Transverse colon (tissue), 4 donors: ENCODE results near the gene GTF2F2. TPM values are rescaled to one million over a fixed set of nuclear protein-coding genes. Genes with fewer than 3 reads are reported as not detected.

Experiments
- DNase-seq: peaks from one replicate; pipeline ENCODE4 v3.0.0-alpha.2; 2019
- H3K27ac ChIP-seq, 4 donors: fragments of 200-600 bp; sonication (generic); 2 replicates each; pipeline ENCODE4 v1.5.1; 2016 to 2018; ENCODE audit warnings: inconsistent platforms in 4 of 4
- H3K27me3 ChIP-seq: fragments of 200-600 bp; sonication (generic); 2 replicates; pipeline ENCODE4 v1.5.1; 2017; ENCODE audit warnings: inconsistent platforms
- H3K36me3 ChIP-seq, 4 donors: fragments of 200-600 bp; sonication (generic); 2 replicates each; pipeline ENCODE4 v1.5.1; 2017 to 2019; ENCODE audit warnings: inconsistent platforms in 4 of 4
- H3K4me1 ChIP-seq, 4 donors: fragments of 200-600 bp; sonication (generic); 2 replicates each; pipeline ENCODE4 v1.5.1; 2017 to 2020; ENCODE audit warnings: inconsistent platforms in 4 of 4
- H3K4me3 ChIP-seq, 4 donors: fragments of 200-600 bp; sonication (generic); 1 replicate in 1 of 4; 2 replicates in 3 of 4; pipeline versions ENCODE4 v1.5.1 to v1.6.1; 2017 to 2019; ENCODE audit warnings: inconsistent platforms in 4 of 4
- H3K9me3 ChIP-seq, 2 donors: fragments of 200-600 bp; sonication (generic); 2 replicates each; pipeline ENCODE4 v1.5.1; 2017 to 2019; ENCODE audit warnings: inconsistent platforms in 2 of 2
- CTCF ChIP-seq, 5 experiments: fragments of 200-600 bp in 3 of 5; fragments of 450-650 bp in 2 of 5; sonication (generic) in 3 of 5; IDR thresholded peaks; 1 replicate in 2 of 5; 2 replicates in 3 of 5; pipeline ENCODE4 v1.5.1; 2016 to 2017; ENCODE audit warnings: antibody characterized with exemption in 5 of 5, inconsistent platforms in 3 of 5, mild to moderate bottlenecking in 2 of 5, moderate library complexity in 1 of 5
- EP300 ChIP-seq: sonication (generic); formaldehyde crosslinking; IDR thresholded peaks from one replicate; pipeline ENCODE4 v1.6.1; 2017; ENCODE audit warnings: antibody characterized with exemption, low read depth
- POLR2A ChIP-seq: fragments of 450-650 bp; IDR thresholded peaks from one replicate; pipeline ENCODE4 v1.6.1; 2016; ENCODE audit warnings: antibody characterized with exemption, mild to moderate bottlenecking, moderate library complexity
- POLR2AphosphoS5 ChIP-seq, 3 donors: sonication (generic); formaldehyde crosslinking; IDR thresholded peaks; one replicate each; pipeline ENCODE4 v1.6.1; 2016; ENCODE audit warnings: antibody characterized with exemption in 3 of 3
- WGBS, 2 donors: methylation state at CpG; one replicate each; pipeline ENCODE4 v1.1.5; 2018; ENCODE audit warnings: low coverage in 1 of 2; 5-methylcytosine and 5-hydroxymethylcytosine counted together
- in situ Hi-C, 4 donors: fragments of 200-750 bp; cut with MboI; loops; one replicate each; pipeline versions ENCODE4 v1.15.0 to v1.15.1; 2017; ENCODE audit warnings: low sequenced_read_pairs in 3 of 4, low pct_ligation_motif_present in 1 of 4, low pct_unique_long_range_greater_than_20kb in 1 of 4
- intact Hi-C: fragments of 100-400 bp; cut with DNase I; formaldehyde crosslinking; loops from one replicate; pipeline ENCODE4 v1.15.1; 2023; ENCODE audit warnings: low total_unique reads
- total RNA-seq, 4 donors: library from RNA; depleted of rRNA; stranded (reverse); fragments of >200 nt; gene quantifications; one replicate each; pipeline ENCODE4 v1.1.0, GENCODE V29; 2016

Gene GTF2F2
- total RNA-seq, 4 donors from 2014 or later = 6.8 to 23.8 (median 13.5) TPM

- peaks cover 0 to 9% (median 0%) of the 10 kb centered on the region in 4 donors for H3K36me3 ChIP-seq
- H3K9me3 ChIP-seq = no peaks in the 10 kb centered on the region
- H3K27me3 ChIP-seq = no peaks in the 10 kb centered on the region
- WGBS, 2 donors = 38% methylated on average over 4 to 7 of the region's 7 CpGs
- intact Hi-C loops = loop anchor here (10.0 kb wide), 1 partner anchor 86 kb away; no protein-coding TSS in a partner anchor
- peak; percentile 83 for DNase-seq
- no peak overlapping the region for H3K4me3 ChIP-seq
- H3K27ac ChIP-seq = no peak overlapping the region
- peaks cover 0 to 15% (median 2%) of the 10 kb centered on the region in 4 donors for H3K4me1 ChIP-seq
- TF ChIP-seq POLR2AphosphoS5 (IDR thresholded peaks at IDR 0.05) = peak in 1 of 3 donors; percentile 24
- no peak for TF ChIP-seq POLR2A
- no peak for TF ChIP-seq EP300
- TF ChIP-seq CTCF (IDR thresholded peaks at IDR 0.05) = peak; percentile 66 to 81 (median 74)
- in situ Hi-C loops = loop anchor here in 1 of 4 donors (10.0 kb wide), 1 partner anchor 236 kb away; no protein-coding TSS in a partner anchor
Measured at GRCh38 chr13:45280751-45281634, 160.7 kb downstream of the GTF2F2 start.

- H3K36me3 ChIP-seq = peaks cover 0 to 9% (median 0%) of the 10 kb centered on the region in 4 donors
- 75 to 81% methylated on average over 3 of the region's 3 CpGs for WGBS, 2 donors
- H3K4me1 ChIP-seq = peaks cover 0 to 15% (median 2%) of the 10 kb centered on the region in 4 donors
- in situ Hi-C loops = loop anchor here in 1 of 4 donors (10.0 kb wide), 1 partner anchor 238 kb away; no protein-coding TSS in a partner anchor
- TF ChIP-seq CTCF (IDR thresholded peaks at IDR 0.05) = no peak
- no peak for TF ChIP-seq EP300
- TF ChIP-seq POLR2A = no peak
- TF ChIP-seq POLR2AphosphoS5 (IDR thresholded peaks at IDR 0.05) = no peak
- intact Hi-C loops = loop anchor here (10.0 kb wide), 1 partner anchor 88 kb away; no protein-coding TSS in a partner anchor
- no peak for DNase-seq
- no peaks in the 10 kb centered on the region for H3K27me3 ChIP-seq
- no peaks in the 10 kb centered on the region for H3K9me3 ChIP-seq
- H3K4me3 ChIP-seq = no peak overlapping the region
- no peak overlapping the region for H3K27ac ChIP-seq
Measured at GRCh38 chr13:45282994-45283393, 162.7 kb downstream of the GTF2F2 start.

- Histone ChIP-seq H3K4me3 (no peak overlapping the region), H3K9me3 (no peaks in the 10 kb centered on the region), H3K27ac (no peak overlapping the region), H3K4me1 (no peaks in the 10 kb centered on the region), H3K27me3 (no peaks in the 10 kb centered on the region), H3K36me3 (no peaks in the 10 kb centered on the region)
- in situ Hi-C loops (loop anchor here in 1 of 4 donors (10.0 kb wide), 1 partner anchor 245 kb away; no protein-coding TSS in a partner anchor), intact Hi-C loops (loop anchor here (10.0 kb wide), 1 partner anchor 95 kb away; no protein-coding TSS in a partner anchor)
- DNase-seq = no peak
- TF ChIP-seq POLR2AphosphoS5 (IDR thresholded peaks at IDR 0.05) = no peak
- no peak for TF ChIP-seq POLR2A
- no peak for TF ChIP-seq EP300
- no peak for TF ChIP-seq CTCF (IDR thresholded peaks at IDR 0.05)
- WGBS, 2 donors = 83 to 93% methylated on average over 3 of the region's 3 CpGs
Measured at GRCh38 chr13:45289936-45290563, 169.7 kb downstream of the GTF2F2 start.

GRCh38 chr13:45292176-45292575 lies 171.9 kb downstream of the GTF2F2 start:
- intact Hi-C loops = no loop called here
- Histone ChIP-seq H3K4me1 (no peaks in the 10 kb centered on the region), H3K36me3 (no peaks in the 10 kb centered on the region), H3K27me3 (no peaks in the 10 kb centered on the region), H3K9me3 (no peaks in the 10 kb centered on the region), H3K27ac (no peak overlapping the region), H3K4me3 (no peak overlapping the region)
- TF ChIP-seq POLR2AphosphoS5 (IDR thresholded peaks at IDR 0.05) (no peak), CTCF (IDR thresholded peaks at IDR 0.05) (no peak), EP300 (no peak), POLR2A (no peak)
- 88 to 89% methylated on average over 1 of the region's 1 CpG for WGBS, 2 donors
- in situ Hi-C loops = no loop called here
- no peak for DNase-seq
